IPS-18c (cell line): ENCODE results near the gene RGS9.

Experiments
- H3K4me3 ChIP-seq: 2 replicates; pipeline ENCODE4 v1.7.0; 2013; ENCODE audit warnings: low read depth, mild to moderate bottlenecking, low read length, moderate library complexity; ENCODE audit not compliant: insufficient read depth
- H3K9me3 ChIP-seq: one replicate; pipeline ENCODE4 v1.6.1; 2013; ENCODE audit warnings: mild to moderate bottlenecking, low read length, moderate library complexity; ENCODE audit not compliant: control insufficient read depth, insufficient read depth

Gene RGS9

GRCh38 chr17:65142247-65142646 is 5.1 kb downstream of the RGS9 start:
- H3K9me3 ChIP-seq = no peaks in the 10 kb centered on the region
- H3K4me3 ChIP-seq = no peak overlapping the region

- H3K9me3 ChIP-seq = no peaks in the 10 kb centered on the region
- H3K4me3 ChIP-seq = no peak overlapping the region
These were observed 6.9 kb downstream of the RGS9 start for GRCh38 chr17:65143889-65144604.

- H3K4me3 ChIP-seq = no peak overlapping the region
- H3K9me3 ChIP-seq = no peaks in the 10 kb centered on the region
These were observed 8.6 kb downstream of the RGS9 start for GRCh38 chr17:65145743-65146142.

DNA sequence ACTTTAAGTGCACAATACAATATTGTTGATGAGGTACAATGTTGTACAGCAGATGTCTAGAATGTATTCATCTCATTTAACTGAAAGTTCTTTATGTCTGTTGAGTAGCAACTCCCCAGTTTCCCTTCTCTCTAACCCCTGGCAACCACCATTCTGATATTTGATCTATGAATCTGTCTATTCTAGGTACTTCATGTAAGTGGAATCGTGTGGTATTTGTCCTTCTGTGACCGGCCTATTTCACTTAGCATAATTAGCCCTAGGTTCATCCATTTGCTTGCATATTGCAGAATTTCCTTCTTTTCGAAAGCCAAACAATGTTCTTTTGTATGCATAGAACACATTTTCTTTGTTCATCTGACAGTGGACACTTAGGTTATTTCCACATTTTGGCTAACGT is 10.8 kb downstream of the RGS9 start:
- H3K9me3 ChIP-seq = no peaks in the 10 kb centered on the region
- no peak overlapping the region for H3K4me3 ChIP-seq

GRCh38 chr17:65154770-65155589 is 17.8 kb downstream of the RGS9 start:
- Histone ChIP-seq H3K9me3 (no peaks in the 10 kb centered on the region), H3K4me3 (no peak overlapping the region)

- no peak overlapping the region for H3K4me3 ChIP-seq
- H3K9me3 ChIP-seq = no peaks in the 10 kb centered on the region
These were observed 18.5 kb downstream of the RGS9 start for GRCh38 chr17:65155622-65156021.

- H3K9me3 ChIP-seq = no peaks in the 10 kb centered on the region
- H3K4me3 ChIP-seq = no peak overlapping the region
These were observed 19.1 kb downstream of the RGS9 start for GRCh38 chr17:65156185-65156834.

DNA sequence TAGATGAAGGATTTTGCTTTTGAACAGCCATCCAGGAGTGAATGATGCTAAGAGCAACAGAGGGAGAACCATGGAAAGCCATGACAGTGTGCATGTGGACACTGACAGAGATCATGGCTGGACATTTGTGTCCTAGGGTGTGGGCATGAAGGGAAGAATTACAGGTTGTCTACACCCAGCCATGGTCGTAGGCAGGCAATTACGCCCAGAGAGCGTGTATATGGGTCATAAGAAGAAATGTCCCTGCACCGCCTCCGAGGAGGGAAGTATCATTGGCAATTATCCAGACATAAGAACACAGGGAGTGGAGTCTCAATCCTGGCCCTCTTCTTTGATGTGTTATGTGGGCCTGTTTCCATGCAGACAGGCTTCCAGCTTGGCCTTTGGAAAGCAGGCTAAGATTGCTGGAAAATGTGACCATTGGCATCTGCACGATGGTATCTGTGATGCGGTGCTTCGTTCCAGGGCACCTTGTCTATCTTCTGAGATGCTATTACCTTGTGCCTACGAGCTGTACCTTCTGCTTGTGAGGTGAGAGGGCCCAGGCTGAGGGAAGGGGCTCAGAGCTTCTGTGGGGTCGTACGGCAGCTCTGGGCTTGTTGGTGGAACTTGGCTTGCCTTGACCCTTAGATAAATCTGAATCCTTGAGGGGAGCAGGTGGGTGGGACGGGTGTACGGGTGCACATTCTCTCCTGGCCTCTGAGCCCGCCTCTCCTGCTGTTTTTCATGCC is 19.8 kb downstream of the RGS9 start:
- H3K4me3 ChIP-seq = no peak overlapping the region
- H3K9me3 ChIP-seq = no peaks in the 10 kb centered on the region

- Histone ChIP-seq H3K4me3 (no peak overlapping the region), H3K9me3 (no peaks in the 10 kb centered on the region)
These were observed 20.9 kb downstream of the RGS9 start for GRCh38 chr17:65158041-65158440.

GRCh38 chr17:65158622-65159021 is 21.5 kb downstream of the RGS9 start:
- Histone ChIP-seq H3K4me3 (no peak overlapping the region), H3K9me3 (no peaks in the 10 kb centered on the region)

DNA sequence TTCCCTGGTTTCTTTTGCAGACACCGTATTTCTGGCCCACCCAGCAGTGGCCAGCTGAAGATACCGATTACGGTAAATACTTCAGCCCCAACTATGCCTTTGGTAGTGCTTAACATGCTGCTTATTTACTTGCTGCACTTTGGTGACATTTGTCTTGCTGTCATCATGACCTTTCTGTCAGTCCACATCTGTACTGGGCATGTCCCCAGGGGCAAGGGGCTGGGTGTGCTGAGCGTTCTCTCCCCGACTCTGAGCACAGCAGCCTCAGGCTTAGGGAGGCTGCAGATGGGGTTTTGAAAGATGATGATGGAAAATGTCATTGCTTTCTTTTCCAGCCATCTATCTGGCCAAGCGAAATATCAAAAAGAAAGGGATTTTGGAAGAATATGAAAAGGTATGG is 23.3 kb downstream of the RGS9 start:
- no peak overlapping the region for H3K4me3 ChIP-seq
- H3K9me3 ChIP-seq = no peaks in the 10 kb centered on the region

- Histone ChIP-seq H3K9me3 (peaks cover 2% of the 10 kb centered on the region), H3K4me3 (no peak overlapping the region)
These were observed 26.9 kb downstream of the RGS9 start for GRCh38 chr17:65163990-65164495.

- peaks cover 2% of the 10 kb centered on the region for H3K9me3 ChIP-seq
These were observed 29.6 kb downstream of the RGS9 start for GRCh38 chr17:65166787-65167186.

DNA sequence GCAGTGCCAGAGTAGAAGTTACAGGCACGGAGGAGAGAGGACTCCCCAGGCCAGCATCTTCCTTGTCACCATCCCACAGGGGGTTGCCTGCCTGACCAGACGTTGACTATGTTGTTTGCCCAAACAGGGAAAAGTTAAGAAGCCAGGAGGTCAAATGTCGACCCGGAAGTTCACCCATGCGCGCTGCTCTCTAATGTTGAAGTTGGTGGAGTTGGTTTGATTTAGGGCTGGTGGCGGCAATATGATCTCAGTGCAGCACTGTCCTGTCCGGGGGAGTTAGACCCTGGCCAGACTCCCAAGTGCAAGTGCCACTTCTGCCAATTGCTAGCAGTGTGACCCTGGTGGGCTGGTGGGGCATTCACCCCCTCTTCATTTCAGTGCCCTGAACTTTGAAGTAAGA is 30.4 kb downstream of the RGS9 start:
- no peak overlapping the region for H3K4me3 ChIP-seq

More at GRCh38 chr17:65166787-65167186, 29.6 kb downstream of the RGS9 start:
- H3K4me3 ChIP-seq = no peak overlapping the region

DNA sequence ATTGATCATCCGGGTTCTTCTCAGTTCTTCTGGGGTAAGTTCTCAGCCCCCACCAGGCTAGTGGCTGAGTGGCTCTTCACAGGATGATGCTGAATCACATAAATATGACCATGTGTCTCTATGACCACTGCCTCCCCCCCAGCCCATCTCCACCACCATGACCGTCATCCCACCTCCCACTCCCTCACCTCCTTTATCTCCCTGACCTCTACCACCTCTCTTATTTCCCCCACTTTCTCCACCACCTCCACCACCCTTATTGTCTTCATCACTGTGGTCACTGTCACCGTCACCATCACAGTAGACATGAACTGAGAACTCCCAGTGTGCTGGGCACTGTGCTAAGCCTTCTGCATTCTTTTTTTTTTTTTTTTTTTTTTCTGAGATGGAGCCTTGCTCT is 32.5 kb downstream of the RGS9 start:
- no peak overlapping the region for H3K4me3 ChIP-seq
- peaks cover 2% of the 10 kb centered on the region for H3K9me3 ChIP-seq

More for the DNA sequence above, 30.4 kb downstream of the RGS9 start:
- H3K9me3 ChIP-seq = peaks cover 2% of the 10 kb centered on the region

GRCh38 chr17:65170839-65171238 is 33.7 kb downstream of the RGS9 start:
- no peak overlapping the region for H3K4me3 ChIP-seq
- peaks cover 2% of the 10 kb centered on the region for H3K9me3 ChIP-seq

DNA sequence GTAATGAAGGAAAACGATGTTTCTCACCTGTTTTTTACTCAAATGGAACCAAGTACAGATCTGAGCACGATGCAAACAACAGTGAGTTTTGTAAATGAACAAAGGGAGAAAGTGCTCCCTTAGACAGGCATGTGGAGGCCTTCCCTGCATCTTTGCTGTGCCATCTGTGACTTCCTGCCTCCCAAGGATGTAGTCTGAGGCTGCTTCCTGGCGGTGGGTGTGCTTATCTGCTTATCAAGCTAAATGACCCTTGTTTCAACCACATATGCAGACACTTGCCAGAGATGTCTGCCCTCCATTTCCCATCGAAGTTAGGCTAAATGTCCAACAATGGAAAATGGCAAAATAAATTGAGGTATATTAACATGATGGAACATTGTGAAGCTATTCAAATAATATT is 34.6 kb downstream of the RGS9 start:
- H3K4me3 ChIP-seq = no peak overlapping the region
- H3K9me3 ChIP-seq = peaks cover 2% of the 10 kb centered on the region
